Motor neuron (in vitro differentiated cells): Measurements from ENCODE around the gene AK8. TPM values are rescaled to one million over a fixed set of nuclear protein-coding genes. Genes with fewer than 3 reads are reported as not detected.
A peak's percentile ranks its signal among the peaks of the same experiment; 100 is the strongest.

ENCODE experiments used
- ATAC-seq, 8 experiments: fragments of 200-7000 bp; cut with Tn5 transposase; replicated peaks in 6 of 8; 2 replicates each; pipeline ENCODE4 v1.8.0; 2021; ENCODE audit warnings: mild to moderate bottlenecking in 8 of 8, moderate library complexity in 8 of 8
- H3K27ac ChIP-seq, 2 donors: fragments of 250-450 bp; sonication (Bioruptor Pico); 2 replicates each; pipeline ENCODE4 v1.9.0; 2021; ENCODE audit warnings: antibody characterized with exemption in 2 of 2, mild to moderate bottlenecking in 2 of 2, moderate library complexity in 1 of 2
- H3K4me1 ChIP-seq, 2 donors: fragments of 250-450 bp; sonication (Bioruptor Pico); replicated peaks in 1 of 2; 2 replicates each; pipeline ENCODE4 v1.6.1; 2021; ENCODE audit warnings: antibody characterized with exemption in 2 of 2, mild to moderate bottlenecking in 2 of 2, moderate library complexity in 1 of 2
- H3K4me3 ChIP-seq, 5 donors: fragments of 250-450 bp; sonication (Bioruptor Pico); 2 replicates each; pipeline ENCODE4 v1.9.0; 2021; ENCODE audit warnings: antibody characterized with exemption in 5 of 5, mild to moderate bottlenecking in 5 of 5, moderate library complexity in 4 of 5
- WGBS, 10 experiments: fragments of 450-650 bp; shearing (Covaris generic); methylation state at CpG; one replicate each; pipeline ENCODE4 v1.0.0; 2022; 5-methylcytosine and 5-hydroxymethylcytosine counted together
- in situ Hi-C, 9 experiments: fragments of 400-800 bp; cut with MboI; loops; one replicate each; pipeline ENCODE4 v1.15.0; 2021; ENCODE audit warnings: low sequenced_read_pairs in 9 of 9, low pct_unique_long_range_greater_than_20kb in 2 of 9; ENCODE audit not compliant: unreplicated experiment in 9 of 9
- total RNA-seq, 8 experiments: library from RNA; unstranded; fragments of 300-600 nt; gene quantifications; 2 replicates each; pipeline versions ENCODE4 v1.2.3 to v1.2.4, GENCODE V29; 2022

The AK8 gene
- total RNA-seq, 8 experiments from 2014 or later = 0.64 to 6.6 (median 0.95) TPM

- peaks cover 5 to 6% of the 10 kb centered on the region in 2 donors for H3K4me1 ChIP-seq
- no peak overlapping the region for H3K27ac ChIP-seq
- WGBS, 10 experiments = 0 to 35% (median 29%) methylated on average over 1 to 5 of the region's 8 CpGs; no CpG with 5 or more reads in 5 of the 10 experiments
- no peak for ATAC-seq
- in situ Hi-C loops = no loop called here
- H3K4me3 ChIP-seq = no peak overlapping the region
These were observed 13.4 kb downstream of the AK8 start for GRCh38 chr9:132864691-132865090.

DNA sequence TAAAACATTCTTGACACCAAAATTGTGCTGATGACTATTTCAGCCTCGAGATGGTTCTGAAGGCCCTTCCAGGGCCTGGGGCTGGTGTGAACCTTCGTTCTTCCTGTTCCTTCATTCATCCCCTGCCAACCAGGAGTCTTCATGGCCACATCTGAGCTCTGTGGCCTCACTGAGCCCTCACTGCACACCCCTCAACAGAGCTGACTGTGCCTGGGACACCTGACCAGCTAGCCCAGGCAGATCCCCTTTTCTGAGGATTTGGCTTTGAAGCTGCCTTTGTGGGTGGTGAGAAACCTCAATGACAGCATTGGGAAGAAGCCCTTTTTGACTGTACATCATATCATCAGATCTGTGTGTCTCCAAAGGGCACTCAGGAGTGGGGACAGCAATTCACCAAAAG is 13.8 kb downstream of the AK8 start:
- H3K4me1 ChIP-seq = peaks cover 5 to 6% of the 10 kb centered on the region in 2 donors
- ATAC-seq = no peak
- WGBS, 10 experiments = 10 to 100% (median 67%) methylated on average over 1 to 2 of the region's 2 CpGs; no CpG with 5 or more reads in 3 of the 10 experiments
- H3K4me3 ChIP-seq = no peak overlapping the region
- in situ Hi-C loops = no loop called here
- no peak overlapping the region for H3K27ac ChIP-seq

GRCh38 chr9:132863096-132863495 is 15.0 kb downstream of the AK8 start:
- in situ Hi-C loops = no loop called here
- 42 to 100% (median 90%) methylated on average over 1 to 8 of the region's 12 CpGs; no CpG with 5 or more reads in 5 of the 10 experiments for WGBS, 10 experiments
- no peak for ATAC-seq
- no peak overlapping the region for H3K27ac ChIP-seq
- H3K4me1 ChIP-seq = peaks cover 5 to 6% of the 10 kb centered on the region in 2 donors
- H3K4me3 ChIP-seq = no peak overlapping the region

DNA sequence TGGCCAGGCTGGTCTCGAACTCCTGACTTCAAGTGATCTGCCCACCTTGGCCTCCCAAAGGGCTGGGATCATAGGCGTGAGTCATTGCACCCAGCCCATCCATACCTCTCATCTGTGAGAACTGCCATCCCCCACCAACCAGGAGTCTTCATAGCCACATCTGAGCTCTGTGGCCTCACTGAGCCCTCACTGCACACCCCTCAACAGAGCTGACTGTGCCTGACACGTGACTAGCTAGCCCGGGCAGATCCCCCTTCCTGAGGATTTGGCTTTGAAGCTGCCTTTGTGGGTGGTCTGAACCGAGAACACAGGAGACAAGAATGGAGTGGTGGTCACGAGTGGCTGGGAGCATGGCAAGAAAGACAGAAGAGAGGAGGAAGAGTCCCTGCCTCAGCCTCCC is 15.6 kb downstream of the AK8 start:
- in situ Hi-C loops = no loop called here
- no peak overlapping the region for H3K27ac ChIP-seq
- H3K4me1 ChIP-seq = peaks cover 3% of the 10 kb centered on the region in 2 donors
- no peak for ATAC-seq
- no peak overlapping the region for H3K4me3 ChIP-seq
- WGBS, 10 experiments = 17 to 100% (median 60%) methylated on average over 1 to 5 of the region's 6 CpGs; no CpG with 5 or more reads in 2 of the 10 experiments

DNA sequence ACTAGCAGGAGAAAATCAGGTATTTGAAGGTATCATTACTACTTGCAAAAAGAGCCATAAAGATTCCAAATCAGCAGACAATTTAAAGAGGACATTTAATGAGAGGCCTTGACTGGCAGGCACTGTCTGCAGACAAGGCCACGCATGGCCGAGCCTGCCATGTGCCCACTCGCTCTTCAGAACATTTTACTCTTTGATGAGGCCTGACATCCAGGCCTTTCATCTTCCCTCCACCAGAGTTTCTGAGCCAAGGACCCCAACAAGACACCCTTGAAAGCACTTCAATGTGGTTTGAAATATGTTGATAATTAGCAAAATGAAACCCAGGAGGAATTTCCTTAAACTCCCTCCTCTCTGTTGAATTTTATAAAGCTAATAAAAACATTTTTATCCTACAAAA is 16.4 kb downstream of the AK8 start:
- peaks cover 0 to 2% of the 10 kb centered on the region in 2 donors for H3K4me1 ChIP-seq
- no peak for ATAC-seq

DNA sequence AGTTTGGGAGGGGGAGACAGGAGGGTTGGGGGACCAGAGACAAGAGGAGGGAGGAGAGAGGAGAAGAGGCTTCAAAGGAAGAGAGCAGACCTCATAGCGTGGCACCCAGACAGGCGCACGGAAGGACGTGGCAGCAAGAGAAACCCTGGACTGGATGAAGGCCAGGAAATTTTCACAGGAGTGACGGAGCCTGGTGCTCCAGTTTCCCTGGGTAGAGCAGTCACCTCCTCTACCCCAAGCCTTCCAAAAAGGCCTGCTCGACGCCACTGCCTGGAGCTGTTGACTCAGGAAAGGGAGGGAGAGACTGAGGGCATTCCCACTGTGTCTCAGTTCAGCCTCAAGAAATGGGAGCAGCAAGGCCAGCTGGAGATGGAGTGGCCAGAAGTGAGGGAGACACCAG is 19.3 kb downstream of the AK8 start:
- H3K4me1 ChIP-seq = no peaks in the 10 kb centered on the region
- no peak overlapping the region for H3K4me3 ChIP-seq
- in situ Hi-C loops = no loop called here
- H3K27ac ChIP-seq = no peak overlapping the region
- no peak for ATAC-seq
- WGBS, 10 experiments = 67 to 100% methylated on average over 1 of the region's 7 CpGs; no CpG with 5 or more reads in 8 of the 10 experiments

More for the DNA sequence above, 16.4 kb downstream of the AK8 start:
- WGBS, 10 experiments = 60 to 100% (median 80%) methylated on average over 1 to 3 of the region's 3 CpGs; no CpG with 5 or more reads in 3 of the 10 experiments
- Histone ChIP-seq H3K4me3 (no peak overlapping the region), H3K27ac (no peak overlapping the region)
- in situ Hi-C loops = no loop called here

- in situ Hi-C loops = no loop called here
- H3K4me1 ChIP-seq = no peaks in the 10 kb centered on the region
- peak in 3 of 8 experiments; percentile 39 to 78 (median 46) for ATAC-seq
- 30 to 97% (median 90%) methylated on average over 2 to 6 of the region's 24 CpGs; no CpG with 5 or more reads in 5 of the 10 experiments for WGBS, 10 experiments
- H3K4me3 ChIP-seq = no peak overlapping the region
- H3K27ac ChIP-seq = no peak overlapping the region
These were observed 20.3 kb downstream of the AK8 start for GRCh38 chr9:132857616-132858342.

DNA sequence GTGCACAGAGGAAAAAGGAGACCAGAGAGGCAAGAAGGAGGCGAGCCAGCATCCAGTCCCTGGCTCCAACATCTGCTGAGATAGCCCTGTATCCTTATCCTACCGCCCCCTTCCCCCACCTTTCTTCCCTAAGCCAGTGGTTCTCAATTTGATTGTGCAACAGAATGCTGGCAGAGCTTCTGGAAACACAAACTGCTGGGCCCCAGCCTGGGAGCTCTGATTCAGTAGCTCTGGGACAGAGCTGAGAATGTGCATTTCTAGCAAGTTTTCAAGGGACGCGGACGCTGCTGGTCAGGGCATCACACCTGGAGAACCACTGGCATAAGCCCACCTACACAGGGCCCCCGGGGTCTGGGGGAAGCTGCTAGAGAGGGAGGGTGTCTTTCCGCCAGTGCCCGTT is 21.1 kb downstream of the AK8 start:
- no peak overlapping the region for H3K4me3 ChIP-seq
- peak in 3 of 8 experiments; percentile 53 to 75 (median 68) for ATAC-seq
- in situ Hi-C loops = no loop called here
- no peak overlapping the region for H3K27ac ChIP-seq
- H3K4me1 ChIP-seq = no peaks in the 10 kb centered on the region
- 0 to 100% (median 71%) methylated on average over 1 to 4 of the region's 8 CpGs; no CpG with 5 or more reads in 5 of the 10 experiments for WGBS, 10 experiments

GRCh38 chr9:132855904-132856303 is 22.2 kb downstream of the AK8 start:
- in situ Hi-C loops = no loop called here
- 0 to 75% (median 47%) methylated on average over 1 to 3 of the region's 5 CpGs; no CpG with 5 or more reads in 5 of the 10 experiments for WGBS, 10 experiments
- ATAC-seq = no peak

DNA sequence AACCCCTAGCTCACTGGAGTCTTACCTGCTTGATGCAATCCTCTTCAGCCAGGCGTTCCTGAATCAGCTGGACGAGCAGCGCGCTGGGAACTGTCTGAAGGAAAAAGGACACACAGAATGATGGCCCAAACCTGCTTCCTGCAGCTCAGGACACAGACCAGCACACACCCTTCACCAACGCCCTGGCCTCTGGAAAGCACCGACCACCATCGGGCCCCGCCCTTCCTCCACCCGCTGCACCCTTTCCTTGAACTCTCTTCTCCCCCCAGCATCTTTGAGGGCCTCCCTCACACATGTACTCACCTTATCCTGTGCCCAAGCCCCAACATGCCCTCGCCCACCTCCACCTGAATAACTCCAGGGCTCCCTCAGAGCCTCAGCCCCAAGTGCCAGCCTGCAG is 23.3 kb downstream of the AK8 start:
- 47 to 100% (median 98%) methylated on average over 1 to 10 of the region's 10 CpGs; no CpG with 5 or more reads in 4 of the 10 experiments for WGBS, 10 experiments
- Histone ChIP-seq H3K4me1 (no peaks in the 10 kb centered on the region), H3K27ac (no peak overlapping the region), H3K4me3 (no peak overlapping the region)
- in situ Hi-C loops = no loop called here
- ATAC-seq = peak in 2 of 8 experiments; percentile 16 to 40

More at GRCh38 chr9:132855904-132856303, 22.2 kb downstream of the AK8 start:
- Histone ChIP-seq H3K4me3 (no peak overlapping the region), H3K4me1 (no peaks in the 10 kb centered on the region), H3K27ac (no peak overlapping the region)

DNA sequence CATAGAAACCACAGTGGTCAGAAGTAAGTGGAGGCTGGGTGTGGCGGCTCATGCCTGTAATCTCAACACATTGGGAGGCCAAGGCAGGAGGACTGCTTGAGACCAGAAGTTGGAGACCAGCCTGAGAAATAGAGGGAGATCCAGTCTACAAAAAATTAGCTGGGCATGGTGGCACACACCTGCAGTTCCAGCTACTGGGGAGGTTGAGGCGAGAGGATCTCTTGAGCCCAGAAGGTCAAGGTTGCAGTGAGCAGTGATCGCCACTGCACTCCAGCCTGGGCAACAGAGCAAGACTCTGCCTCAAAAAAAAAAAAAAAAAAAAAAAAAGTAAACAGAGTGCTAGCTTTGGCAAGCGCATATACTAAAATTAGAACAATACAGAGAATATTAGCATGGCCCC is 24.6 kb downstream of the AK8 start:
- no peaks in the 10 kb centered on the region for H3K4me1 ChIP-seq
- in situ Hi-C loops = no loop called here
- no peak overlapping the region for H3K4me3 ChIP-seq
- 73 to 100% (median 97%) methylated on average over 1 to 4 of the region's 4 CpGs for WGBS, 10 experiments
- H3K27ac ChIP-seq = no peak overlapping the region
- ATAC-seq = no peak

GRCh38 chr9:132849185-132849706 is 28.8 kb downstream of the AK8 start:
- WGBS, 10 experiments = 18 to 100% (median 42%) methylated on average over 1 to 7 of the region's 12 CpGs; no CpG with 5 or more reads in 5 of the 10 experiments
- Histone ChIP-seq H3K4me1 (no peaks in the 10 kb centered on the region), H3K4me3 (no peak overlapping the region), H3K27ac (no peak overlapping the region)
- in situ Hi-C loops = no loop called here
- ATAC-seq = peak in 3 of 8 experiments; percentile 28 to 61 (median 40)

- in situ Hi-C loops = no loop called here
- WGBS, 10 experiments = 59 to 100% (median 81%) methylated on average over 1 to 5 of the region's 15 CpGs; no CpG with 5 or more reads in 4 of the 10 experiments
- Histone ChIP-seq H3K4me3 (no peak overlapping the region), H3K27ac (no peak overlapping the region), H3K4me1 (no peaks in the 10 kb centered on the region)
- ATAC-seq = no peak
These were observed 31.1 kb downstream of the AK8 start for GRCh38 chr9:132846918-132847515.
